ENCODE data around the gene FAM131A. TPM values are rescaled to one million over a fixed set of nuclear protein-coding genes. Genes with fewer than 3 reads are reported as not detected.
A peak's percentile ranks its signal among the peaks of the same experiment; 100 is the strongest.
"Not testable (repeated sequence)": the region's sequence is repeated elsewhere in the genome, so short reads cannot be mapped to it uniquely, and the experiment has no call there.

FAM131A gene
- total RNA-seq, 1 donor from 2014 or later: 28.5 TPM

DNA sequence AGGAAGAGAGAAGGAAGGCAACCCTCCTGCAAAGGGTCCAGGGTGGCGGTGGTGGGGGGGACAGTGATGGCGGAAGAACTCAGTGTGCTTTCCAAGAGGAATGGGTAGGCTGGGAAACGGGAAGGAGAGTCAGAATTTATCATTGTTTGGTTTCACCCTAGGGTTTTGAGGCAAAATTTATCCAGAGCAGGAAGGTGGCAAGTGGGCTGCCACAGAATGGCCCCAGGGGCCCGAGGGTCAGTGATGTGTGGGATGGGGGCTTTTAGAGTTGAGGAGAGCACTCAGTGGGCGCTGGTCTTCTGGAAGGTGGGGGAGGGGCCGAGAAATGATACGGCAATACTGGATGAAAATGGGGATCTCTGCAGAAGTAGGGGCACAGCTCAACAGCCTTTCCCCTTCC, 581 bp downstream of the FAM131A start:
- no peak for DNase-seq (ENCODE audit: extremely low spot score in 2 of 2)
- no peaks in the 10 kb centered on the region for H3K9me3 ChIP-seq
- TF ChIP-seq CTCF (IDR thresholded peaks at IDR 0.05) (no peak), POLR2A (IDR thresholded peaks at IDR 0.05) (no peak), POLR2AphosphoS5 (IDR thresholded peaks at IDR 0.05; ENCODE audit: insufficient read depth in 1 of 2, low read depth in 1 of 2) (no peak)
- H3K27me3 ChIP-seq: no peaks in the 10 kb centered on the region
- H3K36me3 ChIP-seq: peaks cover 0 to 26% of the 10 kb centered on the region in 2 donors
- H3K27ac ChIP-seq: peak overlapping the region; percentile 97
- intact Hi-C loops (cut with DNase I): loop anchor here (1.0 to 10.0 kb wide), 2 partner anchors 24 to 153 kb away; partner anchors contain the start of genes ABCF3 and EIF4G1
- H3K4me1 ChIP-seq: peaks cover 48% of the 10 kb centered on the region
- peak overlapping the region in 1 of 2 donors; percentile 41 for H3K4me3 ChIP-seq

GRCh38 chr3:184338511-184338945, 1.1 kb downstream of the FAM131A start:
- DNase-seq (ENCODE audit: extremely low spot score in 2 of 2): no peak
- intact Hi-C loops (cut with DNase I): loop anchor here (1.0 to 10.0 kb wide), 2 partner anchors 24 to 154 kb away; partner anchors contain the start of genes ABCF3 and EIF4G1
- H3K27me3 ChIP-seq: no peaks in the 10 kb centered on the region
- H3K27ac ChIP-seq: peak overlapping the region; percentile 97
- peaks cover 48% of the 10 kb centered on the region for H3K4me1 ChIP-seq
- H3K4me3 ChIP-seq: peak overlapping the region; percentile 14 to 41
- H3K36me3 ChIP-seq: peaks cover 0 to 21% of the 10 kb centered on the region in 2 donors
- TF ChIP-seq POLR2AphosphoS5 (IDR thresholded peaks at IDR 0.05; ENCODE audit: insufficient read depth in 1 of 2, low read depth in 1 of 2) (peak in 1 of 2 donors; percentile 80), POLR2A (IDR thresholded peaks at IDR 0.05) (no peak)
- H3K9me3 ChIP-seq: no peaks in the 10 kb centered on the region

- no peak for TF ChIP-seq POLR2AphosphoS5 (IDR thresholded peaks at IDR 0.05; ENCODE audit: insufficient read depth in 1 of 2, low read depth in 1 of 2)
- TF ChIP-seq POLR2A (IDR thresholded peaks at IDR 0.05): no peak
- TF ChIP-seq CTCF (IDR thresholded peaks at IDR 0.05): no peak
- Histone ChIP-seq H3K36me3 (peaks cover 0 to 16% of the 10 kb centered on the region in 2 donors), H3K27ac (peak overlapping the region; percentile 97), H3K27me3 (no peaks in the 10 kb centered on the region), H3K4me1 (peaks cover 48% of the 10 kb centered on the region), H3K4me3 (peak overlapping the region; percentile 14 to 41), H3K9me3 (no peaks in the 10 kb centered on the region)
- DNase-seq (ENCODE audit: extremely low spot score in 2 of 2): no peak
- intact Hi-C loops (cut with DNase I): loop anchor here (10.0 kb wide), 1 partner anchor 154 kb away; the partner anchor contains the start of gene ABCF3
These were observed 1.6 kb downstream of the FAM131A start for GRCh38 chr3:184339001-184339400.

GRCh38 chr3:184339451-184340135, 2.2 kb downstream of the FAM131A start:
- H3K36me3 ChIP-seq: peaks cover 0 to 14% of the 10 kb centered on the region in 2 donors
- H3K4me3 ChIP-seq; H3K27ac ChIP-seq; DNase-seq (ENCODE audit: extremely low spot score in 2 of 2); H3K9me3 ChIP-seq; H3K27me3 ChIP-seq: not testable (repeated sequence)
- intact Hi-C loops (cut with DNase I): loop anchor here (10.0 kb wide), 1 partner anchor 155 kb away; the partner anchor contains the start of gene ABCF3
- H3K4me1 ChIP-seq: peaks cover 48% of the 10 kb centered on the region

- Histone ChIP-seq H3K9me3 (no peaks in the 10 kb centered on the region), H3K27ac (no peak overlapping the region), H3K4me1 (peaks cover 38% of the 10 kb centered on the region), H3K4me3 (no peak overlapping the region), H3K36me3 (peaks cover 0 to 14% of the 10 kb centered on the region in 2 donors), H3K27me3 (no peaks in the 10 kb centered on the region)
- TF ChIP-seq POLR2A (IDR thresholded peaks at IDR 0.05) (no peak), CTCF (IDR thresholded peaks at IDR 0.05) (no peak), POLR2AphosphoS5 (IDR thresholded peaks at IDR 0.05; ENCODE audit: insufficient read depth in 1 of 2, low read depth in 1 of 2) (peak in 1 of 2 donors; percentile 55)
- no peak for DNase-seq (ENCODE audit: extremely low spot score in 2 of 2)
- intact Hi-C loops (cut with DNase I): no loop called here
These were observed 4.5 kb downstream of the FAM131A start for GRCh38 chr3:184341925-184342324.
